ENCODE data around the gene SH3BP4.

The SH3BP4 gene

GRCh38 chr2:234917211-234917975 lies 34.4 kb upstream of the SH3BP4 start:
- FAIRE-seq = no peak
- no peak for DNase-seq (ENCODE audit: insufficient read length, low spot score)
- TF ChIP-seq PAX5 (IDR thresholded peaks at IDR 0.05; ENCODE audit: insufficient read depth, low read length, severe bottlenecking) (no peak), POLR2AphosphoS5 (IDR thresholded peaks at IDR 0.05; ENCODE audit: low read depth, low read length) (no peak), POU2F2 (IDR thresholded peaks at IDR 0.05; ENCODE audit: low read depth, low read length) (no peak), POLR2A (IDR thresholded peaks at IDR 0.05; ENCODE audit: low read depth, low read length) (no peak), SPI1 (IDR thresholded peaks at IDR 0.05; ENCODE audit: low read depth, low read length) (no peak), TAF1 (IDR thresholded peaks at IDR 0.05; ENCODE audit: low read depth, low read length) (no peak)

GRCh38 chr2:234919711-234920110 lies 32.1 kb upstream of the SH3BP4 start:
- TF ChIP-seq TAF1 (IDR thresholded peaks at IDR 0.05; ENCODE audit: low read depth, low read length) (no peak), POLR2A (IDR thresholded peaks at IDR 0.05; ENCODE audit: low read depth, low read length) (no peak), POU2F2 (IDR thresholded peaks at IDR 0.05; ENCODE audit: low read depth, low read length) (no peak), PAX5 (IDR thresholded peaks at IDR 0.05; ENCODE audit: insufficient read depth, low read length, severe bottlenecking) (no peak), POLR2AphosphoS5 (IDR thresholded peaks at IDR 0.05; ENCODE audit: low read depth, low read length) (no peak), SPI1 (IDR thresholded peaks at IDR 0.05; ENCODE audit: low read depth, low read length) (no peak)
- FAIRE-seq (no peak), DNase-seq (ENCODE audit: insufficient read length, low spot score) (no peak)

DNA sequence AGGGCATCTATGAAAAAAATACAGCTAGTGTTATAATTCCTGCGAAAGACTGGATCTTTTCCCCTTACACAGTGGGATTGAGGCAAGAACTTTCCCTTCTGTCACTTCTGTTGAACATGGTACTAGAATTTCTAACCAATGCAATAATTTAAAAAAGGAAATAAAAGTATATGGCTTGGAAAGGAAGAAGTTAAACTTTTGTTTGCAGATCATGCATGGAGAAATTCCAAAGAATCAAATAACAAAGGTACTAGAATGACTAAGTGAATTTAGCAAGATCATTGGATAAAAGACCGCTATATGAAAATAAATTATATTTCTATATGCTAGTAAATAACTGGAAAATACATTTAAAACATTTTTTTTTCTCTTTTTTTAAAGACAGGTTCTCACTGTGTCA lies 31.0 kb upstream of the SH3BP4 start:
- FAIRE-seq (no peak), DNase-seq (ENCODE audit: insufficient read length, low spot score) (no peak)
- TF ChIP-seq POU2F2 (IDR thresholded peaks at IDR 0.05; ENCODE audit: low read depth, low read length) = no peak
- TF ChIP-seq POLR2AphosphoS5 (IDR thresholded peaks at IDR 0.05; ENCODE audit: low read depth, low read length) = no peak
- TF ChIP-seq POLR2A (IDR thresholded peaks at IDR 0.05; ENCODE audit: low read depth, low read length) = no peak
- TF ChIP-seq TAF1 (IDR thresholded peaks at IDR 0.05; ENCODE audit: low read depth, low read length) = no peak
- no peak for TF ChIP-seq SPI1 (IDR thresholded peaks at IDR 0.05; ENCODE audit: low read depth, low read length)
- no peak for TF ChIP-seq PAX5 (IDR thresholded peaks at IDR 0.05; ENCODE audit: insufficient read depth, low read length, severe bottlenecking)

DNA sequence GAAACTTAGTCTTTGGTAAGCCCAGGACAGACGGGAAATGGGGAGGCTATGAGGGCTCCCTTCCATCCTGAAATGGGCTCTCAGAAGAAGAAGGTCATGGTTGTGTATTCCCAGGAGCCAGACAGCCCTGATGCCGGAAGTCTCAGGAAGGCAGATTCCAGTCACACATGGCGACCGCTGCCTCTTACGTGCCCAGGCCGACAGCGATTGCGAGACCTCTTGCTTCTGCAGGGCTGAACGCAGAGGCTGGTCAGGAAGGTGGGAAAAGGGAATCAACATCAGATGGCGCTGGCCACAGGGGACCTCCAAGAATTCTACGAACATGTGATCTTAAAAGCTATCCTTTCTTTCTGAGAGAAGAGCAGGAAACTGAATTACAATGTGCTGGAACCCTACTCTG lies 22.8 kb upstream of the SH3BP4 start:
- no peak for FAIRE-seq
- DNase-seq (ENCODE audit: insufficient read length, low spot score) = no peak
- TF ChIP-seq POU2F2 (IDR thresholded peaks at IDR 0.05; ENCODE audit: low read depth, low read length) = no peak
- TF ChIP-seq POLR2A (IDR thresholded peaks at IDR 0.05; ENCODE audit: low read depth, low read length) = no peak
- TF ChIP-seq POLR2AphosphoS5 (IDR thresholded peaks at IDR 0.05; ENCODE audit: low read depth, low read length) = no peak
- TF ChIP-seq TAF1 (IDR thresholded peaks at IDR 0.05; ENCODE audit: low read depth, low read length) = no peak

DNA sequence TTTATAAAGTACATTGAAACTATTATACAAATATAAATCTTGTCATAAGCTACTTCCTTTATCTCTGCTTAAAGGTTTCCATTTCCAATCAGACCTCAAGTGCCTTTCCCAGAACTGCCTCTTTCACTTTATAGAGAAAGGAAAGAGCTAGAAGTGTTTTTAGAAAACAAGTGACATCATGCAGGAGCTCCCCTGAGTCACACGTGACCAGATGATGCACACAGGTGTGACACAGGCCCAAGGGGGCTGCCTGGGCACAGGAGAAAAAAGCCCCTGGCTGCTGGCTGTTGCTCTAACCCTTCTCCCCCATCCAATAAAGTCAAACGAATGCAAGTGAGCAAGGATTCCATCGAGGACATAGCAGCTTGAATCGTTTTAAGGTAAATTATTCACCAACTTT lies 21.4 kb upstream of the SH3BP4 start:
- DNase-seq (ENCODE audit: insufficient read length, low spot score) (no peak), FAIRE-seq (no peak)
- TF ChIP-seq SPI1 (IDR thresholded peaks at IDR 0.05; ENCODE audit: low read depth, low read length) = no peak
- no peak for TF ChIP-seq PAX5 (IDR thresholded peaks at IDR 0.05; ENCODE audit: insufficient read depth, low read length, severe bottlenecking)
- no peak for TF ChIP-seq POLR2A (IDR thresholded peaks at IDR 0.05; ENCODE audit: low read depth, low read length)
- no peak for TF ChIP-seq TAF1 (IDR thresholded peaks at IDR 0.05; ENCODE audit: low read depth, low read length)
- TF ChIP-seq POU2F2 (IDR thresholded peaks at IDR 0.05; ENCODE audit: low read depth, low read length) = no peak
- no peak for TF ChIP-seq POLR2AphosphoS5 (IDR thresholded peaks at IDR 0.05; ENCODE audit: low read depth, low read length)

DNA sequence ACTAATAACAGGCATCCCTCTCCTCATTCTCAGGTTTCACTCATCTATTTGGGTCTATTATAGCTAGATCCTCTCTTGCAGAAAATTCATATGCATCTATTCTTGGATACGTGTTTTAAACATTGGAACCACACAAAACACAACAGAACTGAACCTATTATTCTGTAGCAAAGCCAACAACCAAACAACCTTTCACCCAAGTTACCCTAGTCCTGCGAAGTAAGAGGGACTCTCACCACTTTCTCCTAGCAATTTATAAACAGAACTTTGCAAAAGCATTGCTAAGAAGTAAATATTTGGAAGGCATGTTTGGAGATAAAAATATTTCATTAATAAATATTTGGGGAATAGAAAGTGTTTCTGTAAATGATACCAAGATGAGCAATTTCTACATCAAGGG lies 20.4 kb upstream of the SH3BP4 start:
- DNase-seq (ENCODE audit: insufficient read length, low spot score) (no peak), FAIRE-seq (no peak)
- TF ChIP-seq POLR2A (IDR thresholded peaks at IDR 0.05; ENCODE audit: low read depth, low read length) (no peak), TAF1 (IDR thresholded peaks at IDR 0.05; ENCODE audit: low read depth, low read length) (no peak), PAX5 (IDR thresholded peaks at IDR 0.05; ENCODE audit: insufficient read depth, low read length, severe bottlenecking) (no peak), POLR2AphosphoS5 (IDR thresholded peaks at IDR 0.05; ENCODE audit: low read depth, low read length) (no peak), SPI1 (IDR thresholded peaks at IDR 0.05; ENCODE audit: low read depth, low read length) (no peak), POU2F2 (IDR thresholded peaks at IDR 0.05; ENCODE audit: low read depth, low read length) (no peak)

- DNase-seq (ENCODE audit: insufficient read length, low spot score) = no peak
- FAIRE-seq = no peak
- no peak for TF ChIP-seq POLR2A (IDR thresholded peaks at IDR 0.05; ENCODE audit: low read depth, low read length)
- TF ChIP-seq POLR2AphosphoS5 (IDR thresholded peaks at IDR 0.05; ENCODE audit: low read depth, low read length) = no peak
- no peak for TF ChIP-seq PAX5 (IDR thresholded peaks at IDR 0.05; ENCODE audit: insufficient read depth, low read length, severe bottlenecking)
- TF ChIP-seq SPI1 (IDR thresholded peaks at IDR 0.05; ENCODE audit: low read depth, low read length) = no peak
- TF ChIP-seq TAF1 (IDR thresholded peaks at IDR 0.05; ENCODE audit: low read depth, low read length) = no peak
- no peak for TF ChIP-seq POU2F2 (IDR thresholded peaks at IDR 0.05; ENCODE audit: low read depth, low read length)
Observed at GRCh38 chr2:234932591-234933168, 19.1 kb upstream of the SH3BP4 start.

DNA sequence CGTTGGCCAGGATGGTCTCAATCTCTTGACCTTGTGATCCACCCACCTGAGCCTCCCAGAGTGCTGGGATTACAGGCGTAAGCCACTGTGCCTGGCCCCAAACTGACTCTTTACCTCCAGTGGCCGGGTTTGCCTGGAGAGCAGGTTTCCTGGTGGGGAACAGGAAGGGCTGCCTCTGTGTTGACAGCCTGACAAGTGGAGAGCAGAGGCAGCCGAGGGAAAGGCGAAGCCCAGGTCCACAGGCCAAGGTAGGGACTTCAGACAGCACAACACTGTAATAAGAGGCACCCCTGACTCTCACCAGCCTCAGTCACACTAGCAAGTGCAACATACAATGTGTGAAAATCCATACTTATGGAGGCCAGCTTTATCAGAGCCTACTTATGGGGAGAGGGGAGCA lies 16.5 kb upstream of the SH3BP4 start:
- DNase-seq (ENCODE audit: insufficient read length, low spot score) (no peak), FAIRE-seq (no peak)
- no peak for TF ChIP-seq PAX5 (IDR thresholded peaks at IDR 0.05; ENCODE audit: insufficient read depth, low read length, severe bottlenecking)
- no peak for TF ChIP-seq TAF1 (IDR thresholded peaks at IDR 0.05; ENCODE audit: low read depth, low read length)
- TF ChIP-seq POLR2AphosphoS5 (IDR thresholded peaks at IDR 0.05; ENCODE audit: low read depth, low read length) = no peak
- no peak for TF ChIP-seq SPI1 (IDR thresholded peaks at IDR 0.05; ENCODE audit: low read depth, low read length)
- TF ChIP-seq POU2F2 (IDR thresholded peaks at IDR 0.05; ENCODE audit: low read depth, low read length) = no peak
- no peak for TF ChIP-seq POLR2A (IDR thresholded peaks at IDR 0.05; ENCODE audit: low read depth, low read length)

DNA sequence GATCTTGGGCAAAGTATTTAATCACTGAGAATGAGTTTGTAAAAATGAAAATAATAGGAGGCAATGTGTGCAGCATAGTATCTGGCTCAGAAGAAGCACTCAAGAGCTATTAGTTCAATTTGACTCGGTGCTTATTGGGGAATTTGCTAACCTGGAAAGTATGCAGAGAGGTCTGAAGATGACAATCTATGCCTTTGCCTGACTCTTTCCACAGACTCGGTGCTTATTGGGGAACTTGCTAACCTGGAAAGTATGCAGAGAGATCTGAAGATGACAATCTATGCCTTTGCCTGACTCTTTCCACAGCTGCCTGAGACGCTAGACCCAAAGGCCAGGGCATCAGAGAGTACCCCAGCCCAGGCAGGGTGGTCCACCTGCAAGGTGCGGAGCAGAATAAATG lies 12.2 kb upstream of the SH3BP4 start:
- DNase-seq (ENCODE audit: insufficient read length, low spot score) (no peak), FAIRE-seq (no peak)
- no peak for TF ChIP-seq TAF1 (IDR thresholded peaks at IDR 0.05; ENCODE audit: low read depth, low read length)
- TF ChIP-seq PAX5 (IDR thresholded peaks at IDR 0.05; ENCODE audit: insufficient read depth, low read length, severe bottlenecking) = no peak
- TF ChIP-seq POLR2AphosphoS5 (IDR thresholded peaks at IDR 0.05; ENCODE audit: low read depth, low read length) = no peak
- no peak for TF ChIP-seq SPI1 (IDR thresholded peaks at IDR 0.05; ENCODE audit: low read depth, low read length)
- no peak for TF ChIP-seq POU2F2 (IDR thresholded peaks at IDR 0.05; ENCODE audit: low read depth, low read length)
